A673 (cell line): Measurements from ENCODE around the gene CHRNA4. TPM values are rescaled to one million over a fixed set of nuclear protein-coding genes. Genes with fewer than 3 reads are reported as not detected.

Experiments used
- BruUV-seq: library from RNA; stranded (reverse); fragments of 400-500 nt; replicated peaks from 2 replicates; lab custom pipeline; 2021; lab: Mats Ljungman, UMichigan
- CTCF ChIA-PET: fragments of 300-600 bp; sonication (Branson Sonifier 250); formaldehyde crosslinking; loops from one replicate; lab custom pipeline; 2022; ENCODE audit warnings: antibody characterized with exemption; lab: Charles Lee
- POLR2A ChIA-PET: fragments of 300-600 bp; sonication (Branson Sonifier 250); formaldehyde crosslinking; loops from one replicate; lab custom pipeline; 2022; ENCODE audit warnings: antibody characterized with exemption; ENCODE audit not compliant: low non-redundant PET; lab: Charles Lee
- DNase-seq: peaks from one replicate; pipeline ENCODE4 v3.0.0-alpha.2; 2015; ENCODE audit warnings: low spot score
- H3K27ac ChIP-seq: fragments of 200-600 bp; sonication (generic); 2 replicates; pipeline ENCODE4 v1.5.1; 2016; ENCODE audit warnings: mixed run types, low read depth, mild to moderate bottlenecking, mixed read lengths, antibody characterized with exemption, low read length; ENCODE audit not compliant: poor library complexity, severe bottlenecking
- H3K27me3 ChIP-seq: fragments of 200-600 bp; sonication (generic); replicated peaks from 2 replicates; pipeline ENCODE4 v1.6.1; 2017; ENCODE audit warnings: mixed run types, low read depth, mild to moderate bottlenecking, mixed read lengths, antibody characterized with exemption, low read length; ENCODE audit not compliant: insufficient read depth, poor library complexity
- H3K36me3 ChIP-seq: fragments of 200-600 bp; sonication (generic); 2 replicates; pipeline ENCODE4 v1.6.1; 2016; ENCODE audit warnings: mixed run types, mild to moderate bottlenecking, mixed read lengths, antibody characterized with exemption, low read length; ENCODE audit not compliant: insufficient read depth, poor library complexity, severe bottlenecking
- H3K4me1 ChIP-seq: fragments of 200-600 bp; sonication (generic); 2 replicates; pipeline ENCODE4 v1.6.1; 2017; ENCODE audit warnings: mixed run types, mild to moderate bottlenecking, mixed read lengths, antibody characterized with exemption, low read length; ENCODE audit not compliant: insufficient read depth, poor library complexity, severe bottlenecking
- H3K4me3 ChIP-seq: fragments of 200-600 bp; sonication (generic); 2 replicates; pipeline ENCODE4 v1.5.1; 2016; ENCODE audit warnings: low read depth, mixed run types, mild to moderate bottlenecking, mixed read lengths, low read length; ENCODE audit not compliant: poor library complexity, severe bottlenecking
- H3K9me3 ChIP-seq: fragments of 200-600 bp; sonication (generic); 2 replicates; pipeline ENCODE4 v1.6.1; 2016; ENCODE audit warnings: mixed run types, low read depth, mild to moderate bottlenecking, mixed read lengths, antibody characterized with exemption, low read length; ENCODE audit not compliant: poor library complexity, severe bottlenecking
- CTCF ChIP-seq: fragments of 300-800, 200-600 bp; sonication (generic); conservative IDR thresholded peaks from 2 replicates; pipeline ENCODE4 v1.5.1; 2017; ENCODE audit warnings: low read depth, mild to moderate bottlenecking, antibody characterized with exemption, low read length, moderate library complexity, mixed read lengths
- EZH2 ChIP-seq: fragments of 200-600 bp; sonication (generic); IDR thresholded peaks from 2 replicates; pipeline ENCODE4 v1.6.1; 2017; ENCODE audit warnings: borderline replicate concordance, low read depth, mild to moderate bottlenecking, mixed read lengths, antibody characterized with exemption, low read length; ENCODE audit not compliant: poor library complexity, severe bottlenecking
- intact Hi-C: fragments of 100-400 bp; cut with micrococcal nuclease; formaldehyde crosslinking; loops from one replicate; pipeline ENCODE4 v1.10.0; 2022; ENCODE audit not compliant: unreplicated experiment
- total RNA-seq: library from RNA; stranded (reverse); gene quantifications from 2 replicates; pipeline ENCODE4 v1.2.3, GENCODE V29; 2021

The CHRNA4 gene
- total RNA-seq, 1 experiment from 2014 or later, result 0.26 TPM

- ChIA-PET CTCF (interaction anchor here (0.5 kb wide), 1 partner anchor 80 kb away, joined by 3 read pairs; no protein-coding TSS in a partner anchor), POLR2A (no interaction called here)
- no TSS peak for BruUV-seq
Observed at GRCh38 chr20:63347950-63348827, 13.0 kb downstream of the CHRNA4 start.

GRCh38 chr20:63347081-63347741, 13.9 kb downstream of the CHRNA4 start:
- Histone ChIP-seq H3K36me3 (no peaks in the 10 kb centered on the region), H3K27ac (no peak overlapping the region), H3K4me1 (peaks cover 7% of the 10 kb centered on the region), H3K27me3 (no peaks in the 10 kb centered on the region), H3K4me3 (no peak overlapping the region), H3K9me3 (no peaks in the 10 kb centered on the region)
- DNase-seq, result no peak
- BruUV-seq, result no TSS peak
- POLR2A ChIA-PET, result no interaction called here
- intact Hi-C loops, result no loop called here
- TF ChIP-seq CTCF (no peak), EZH2 (no peak)
- CTCF ChIA-PET, result interaction anchor here (0.6 kb wide), 1 partner anchor 14 kb away, joined by 4 read pairs; no protein-coding TSS in a partner anchor

More at GRCh38 chr20:63347950-63348827, 13.0 kb downstream of the CHRNA4 start:
- no peak for DNase-seq
- H3K4me3 ChIP-seq, result no peak overlapping the region
- no peak for TF ChIP-seq EZH2
- no peak for TF ChIP-seq CTCF
- H3K36me3 ChIP-seq, result no peaks in the 10 kb centered on the region
- H3K4me1 ChIP-seq, result peaks cover 7% of the 10 kb centered on the region
- H3K27ac ChIP-seq, result no peak overlapping the region
- intact Hi-C loops, result no loop called here
- no peaks in the 10 kb centered on the region for H3K27me3 ChIP-seq
- H3K9me3 ChIP-seq, result no peaks in the 10 kb centered on the region

- CTCF ChIA-PET, result no interaction called here
- POLR2A ChIA-PET, result no interaction called here
Observed at GRCh38 chr20:63346131-63347080, 14.7 kb downstream of the CHRNA4 start.

More at GRCh38 chr20:63346131-63347080, 14.7 kb downstream of the CHRNA4 start:
- H3K27ac ChIP-seq, result no peak overlapping the region
- H3K9me3 ChIP-seq, result no peaks in the 10 kb centered on the region
- intact Hi-C loops, result no loop called here
- TF ChIP-seq CTCF (no peak), EZH2 (no peak)
- no TSS peak for BruUV-seq
- no peak overlapping the region for H3K4me3 ChIP-seq
- H3K36me3 ChIP-seq, result no peaks in the 10 kb centered on the region
- H3K27me3 ChIP-seq, result no peaks in the 10 kb centered on the region
- H3K4me1 ChIP-seq, result peaks cover 7% of the 10 kb centered on the region
- DNase-seq, result no peak
